GM18526 (cell line): ENCODE measurements around the gene BRD7.

ENCODE experiments used
- POLR2A ChIP-seq: IDR thresholded peaks from 3 replicates; pipeline ENCODE4 v1.6.1; 2011; ENCODE audit not compliant: insufficient read length; ENCODE audit errors: extremely low read depth

Gene BRD7

GRCh38 chr16:50288026-50288425 is 80.8 kb downstream of the BRD7 start:
- no peak for TF ChIP-seq POLR2A

GRCh38 chr16:50286681-50287080 is 82.1 kb downstream of the BRD7 start:
- no peak for TF ChIP-seq POLR2A

GRCh38 chr16:50285406-50286003 is 83.3 kb downstream of the BRD7 start:
- no peak for TF ChIP-seq POLR2A

GRCh38 chr16:50284131-50284911 is 84.5 kb downstream of the BRD7 start:
- TF ChIP-seq POLR2A, result no peak

GRCh38 chr16:50282955-50283631 is 85.7 kb downstream of the BRD7 start:
- no peak for TF ChIP-seq POLR2A

- peak; percentile 14 for TF ChIP-seq POLR2A
Observed at GRCh38 chr16:50282010-50282538, 86.7 kb downstream of the BRD7 start.

GRCh38 chr16:50281391-50282009 is 87.3 kb downstream of the BRD7 start:
- TF ChIP-seq POLR2A, result no peak

- no peak for TF ChIP-seq POLR2A
Observed at GRCh38 chr16:50280932-50281331, 87.9 kb downstream of the BRD7 start.

GRCh38 chr16:50279504-50279865 is 89.3 kb downstream of the BRD7 start:
- no peak for TF ChIP-seq POLR2A

- TF ChIP-seq POLR2A, result no peak
Observed at GRCh38 chr16:50278251-50278650, 90.5 kb downstream of the BRD7 start.

- no peak for TF ChIP-seq POLR2A
Observed at GRCh38 chr16:50276801-50277555, 91.8 kb downstream of the BRD7 start.

- TF ChIP-seq POLR2A, result no peak
Observed at GRCh38 chr16:50276326-50276640, 92.5 kb downstream of the BRD7 start.

- TF ChIP-seq POLR2A, result no peak
Observed at GRCh38 chr16:50275428-50276325, 93.1 kb downstream of the BRD7 start.

- no peak for TF ChIP-seq POLR2A
Observed at GRCh38 chr16:50275098-50275415, 93.7 kb downstream of the BRD7 start.
